Activated CD8-positive, alpha-beta T cell treated with anti-CD3 and anti-CD28 coated beads for 36 hours (primary cell): Measurements from ENCODE around the gene LRRK1. TPM values are rescaled to one million over a fixed set of nuclear protein-coding genes. Genes with fewer than 3 reads are reported as not detected.

Experiments
- ATAC-seq: fragments of 200-7000 bp; cut with Tn5 transposase; one replicate; pipeline ENCODE4 v1.10.0; 2021; ENCODE audit warnings: mild to moderate bottlenecking, moderate library complexity
- CTCF ChIA-PET: fragments of 350-600 bp; sonication (Branson Sonifier 250); formaldehyde crosslinking; loops from one replicate; lab custom pipeline; 2021; ENCODE audit warnings: antibody characterized with exemption; lab: Charles Lee
- POLR2A ChIA-PET: fragments of 350-600 bp; sonication (Branson Sonifier 250); formaldehyde crosslinking; loops from one replicate; lab custom pipeline; 2021; ENCODE audit warnings: antibody characterized with exemption; lab: Charles Lee
- DNase-seq: peaks from one replicate; pipeline ENCODE4 v3.0.0-alpha.2; 2020
- H3K27ac Mint-ChIP-seq: one replicate; pipeline ENCODE4 v1.8.0; 2021; ENCODE audit warnings: mild to moderate bottlenecking, mixed read lengths
- H3K27me3 Mint-ChIP-seq: one replicate; pipeline ENCODE4 v1.8.0; 2021; ENCODE audit warnings: mixed read lengths
- H3K36me3 Mint-ChIP-seq: one replicate; pipeline ENCODE4 v1.8.0; 2021; ENCODE audit warnings: low read depth, mixed read lengths
- H3K4me1 Mint-ChIP-seq: one replicate; pipeline ENCODE4 v1.8.0; 2021; ENCODE audit warnings: low read depth, mixed read lengths
- H3K4me3 Mint-ChIP-seq: one replicate; pipeline ENCODE4 v1.8.0; 2021; ENCODE audit warnings: mild to moderate bottlenecking, moderate library complexity, mixed read lengths
- H3K9me3 Mint-ChIP-seq: one replicate; pipeline ENCODE4 v1.8.0; 2021; ENCODE audit warnings: mixed read lengths
- intact Hi-C: fragments of 100-400 bp; cut with micrococcal nuclease; formaldehyde crosslinking; loops from one replicate; pipeline ENCODE4 v1.10.0; 2022
- total RNA-seq, 2 experiments: library from RNA; stranded (reverse); gene quantifications; one replicate each; pipeline ENCODE4 v1.2.3, GENCODE V29; 2021
- TF ChIP-seq, protein P1 (sequence below): fragments of 200-600 bp; IDR thresholded peaks from one replicate; pipeline ENCODE4 v1.8.0; 2022; ENCODE audit warnings: antibody characterized with exemption, mild to moderate bottlenecking

LRRK1 gene
- total RNA-seq, 2 experiments from 2014 or later = 0.50 to 0.83 TPM

GRCh38 chr15:101004986-101005747 lies 86.0 kb downstream of the LRRK1 start:
- intact Hi-C loops = loop anchor here (5.0 kb wide), 1 partner anchor 378 kb away; no protein-coding TSS in a partner anchor
- DNase-seq = no peak
- POLR2A ChIA-PET = no interaction called here
- H3K4me1 Mint-ChIP-seq = peaks cover 21% of the 10 kb centered on the region
- no peak for ATAC-seq
- CTCF ChIA-PET = interaction anchor here (4.1 to 8.7 kb wide), 2 partner anchors 8 to 85 kb away, joined by 53 to 243 read pairs; partner anchors contain the start of gene LRRK1
- no peaks in the 10 kb centered on the region for H3K36me3 Mint-ChIP-seq
- peaks cover 9% of the 10 kb centered on the region for H3K27me3 Mint-ChIP-seq
- TF ChIP-seq, protein P1, sequence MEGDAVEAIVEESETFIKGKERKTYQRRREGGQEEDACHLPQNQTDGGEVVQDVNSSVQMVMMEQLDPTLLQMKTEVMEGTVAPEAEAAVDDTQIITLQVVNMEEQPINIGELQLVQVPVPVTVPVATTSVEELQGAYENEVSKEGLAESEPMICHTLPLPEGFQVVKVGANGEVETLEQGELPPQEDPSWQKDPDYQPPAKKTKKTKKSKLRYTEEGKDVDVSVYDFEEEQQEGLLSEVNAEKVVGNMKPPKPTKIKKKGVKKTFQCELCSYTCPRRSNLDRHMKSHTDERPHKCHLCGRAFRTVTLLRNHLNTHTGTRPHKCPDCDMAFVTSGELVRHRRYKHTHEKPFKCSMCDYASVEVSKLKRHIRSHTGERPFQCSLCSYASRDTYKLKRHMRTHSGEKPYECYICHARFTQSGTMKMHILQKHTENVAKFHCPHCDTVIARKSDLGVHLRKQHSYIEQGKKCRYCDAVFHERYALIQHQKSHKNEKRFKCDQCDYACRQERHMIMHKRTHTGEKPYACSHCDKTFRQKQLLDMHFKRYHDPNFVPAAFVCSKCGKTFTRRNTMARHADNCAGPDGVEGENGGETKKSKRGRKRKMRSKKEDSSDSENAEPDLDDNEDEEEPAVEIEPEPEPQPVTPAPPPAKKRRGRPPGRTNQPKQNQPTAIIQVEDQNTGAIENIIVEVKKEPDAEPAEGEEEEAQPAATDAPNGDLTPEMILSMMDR = no peak
- H3K27ac Mint-ChIP-seq = no peak overlapping the region
- H3K9me3 Mint-ChIP-seq = no peaks in the 10 kb centered on the region
- no peak overlapping the region for H3K4me3 Mint-ChIP-seq

DNA sequence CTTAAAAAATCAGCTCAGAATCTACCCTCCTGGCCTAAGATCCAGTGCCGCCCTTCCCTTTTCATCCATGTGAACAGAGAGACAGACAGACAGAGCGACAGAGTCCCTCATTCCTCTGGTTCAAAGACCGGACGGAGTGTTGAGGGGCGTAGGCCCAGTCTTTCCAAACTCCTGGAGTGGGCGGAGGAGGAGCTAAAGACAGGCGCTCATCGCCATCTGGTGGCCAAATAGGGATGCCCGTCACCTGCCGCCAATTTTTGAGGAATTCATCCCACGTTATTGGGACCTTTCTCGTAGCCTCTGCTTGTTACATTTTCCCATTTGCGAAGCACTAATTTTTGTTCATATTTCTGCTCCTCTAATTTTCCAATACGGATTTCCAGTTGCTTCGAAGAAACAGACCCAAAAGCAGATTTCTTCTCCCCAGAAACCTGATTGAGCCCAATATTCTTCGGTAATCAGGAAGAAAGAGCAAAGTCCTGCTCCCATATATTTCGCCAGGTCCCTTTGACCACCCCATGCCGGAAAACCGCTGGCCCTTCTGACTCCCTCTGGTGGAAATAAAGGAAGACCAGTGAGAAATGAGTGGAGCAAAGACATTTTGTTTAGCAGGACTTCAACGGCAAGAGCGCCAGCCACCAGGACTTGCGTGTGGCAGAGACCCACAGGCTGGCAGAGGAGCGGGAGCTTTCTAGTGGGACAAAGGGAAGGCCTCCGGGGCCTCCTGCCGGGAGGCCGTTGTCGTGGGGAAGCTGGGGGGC lies 88.0 kb downstream of the LRRK1 start:
- Mint-ChIP-seq H3K36me3 (no peaks in the 10 kb centered on the region), H3K4me1 (peaks cover 21% of the 10 kb centered on the region), H3K27ac (no peak overlapping the region), H3K9me3 (no peaks in the 10 kb centered on the region), H3K27me3 (peaks cover 6% of the 10 kb centered on the region), H3K4me3 (peak overlapping the region; percentile 87)
- intact Hi-C loops = loop anchor here (2.0 to 5.0 kb wide), 2 partner anchors 86 to 380 kb away; no protein-coding TSS in a partner anchor
- peak; percentile 48 for ATAC-seq
- peak; percentile 81 for DNase-seq
- ChIA-PET POLR2A (interaction anchor here (1.2 to 2.0 kb wide), 2 partner anchors 83 to 89 kb away, joined by 3 to 9 read pairs; partner anchors contain the start of gene LRRK1), CTCF (interaction anchor here (0.6 to 8.7 kb wide), 57 partner anchors 9 to 662 kb away, joined by 3 to 243 read pairs (median 5); partner anchors contain the start of gene LRRK1)
- TF ChIP-seq, protein P1 = peak; percentile 96

DNA sequence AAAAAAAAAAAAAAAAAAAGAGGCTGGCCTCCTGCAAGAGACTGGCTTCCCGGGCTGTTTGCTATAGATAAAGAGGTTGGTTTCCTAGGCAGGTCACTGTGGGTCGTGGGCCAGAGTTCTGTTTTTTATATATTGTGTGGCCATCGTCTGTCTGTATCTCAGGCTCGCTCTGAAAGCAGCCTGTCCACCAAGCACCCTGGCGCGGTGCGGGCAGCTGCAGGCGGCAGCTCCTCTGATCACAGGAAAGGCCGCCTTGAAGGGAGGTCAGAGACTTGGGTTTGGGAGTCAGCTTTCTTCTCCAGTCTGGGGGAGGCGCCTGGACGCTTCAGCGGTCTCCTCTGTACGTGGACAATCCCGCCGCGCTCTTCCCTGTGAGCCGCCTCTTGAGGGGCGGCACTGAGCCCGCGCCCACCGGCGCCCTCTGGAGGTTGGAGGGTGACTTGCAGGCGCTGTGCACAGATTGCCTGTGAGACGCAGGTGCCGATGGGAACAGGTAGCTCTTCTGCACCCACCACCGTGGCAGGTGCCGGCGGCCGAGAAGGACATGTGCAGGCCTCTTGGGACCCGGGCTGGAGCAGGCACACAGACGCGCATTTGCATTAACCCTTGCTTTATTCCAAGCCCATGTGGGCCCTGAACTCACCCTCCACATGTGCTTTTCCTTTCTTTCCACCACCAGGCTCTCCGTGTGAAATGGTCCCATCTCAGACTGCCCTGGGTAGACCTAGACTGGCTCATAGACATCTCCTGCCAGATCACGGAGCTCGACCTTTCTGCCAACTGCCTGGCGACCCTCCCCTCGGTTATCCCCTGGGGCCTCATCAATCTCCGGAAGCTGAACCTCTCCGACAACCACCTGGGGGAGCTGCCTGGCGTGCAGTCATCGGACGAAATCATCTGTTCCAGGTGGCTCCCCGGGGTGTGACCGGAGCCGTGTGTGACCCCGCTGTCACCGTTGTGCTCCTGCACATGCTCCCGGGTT lies 89.3 kb downstream of the LRRK1 start:
- Mint-ChIP-seq H3K4me3 (peak overlapping the region; percentile 87), H3K4me1 (peaks cover 21% of the 10 kb centered on the region), H3K27ac (no peak overlapping the region), H3K27me3 (peaks cover 6% of the 10 kb centered on the region), H3K9me3 (no peaks in the 10 kb centered on the region), H3K36me3 (no peaks in the 10 kb centered on the region)
- intact Hi-C loops = loop anchor here (5.0 kb wide), 1 partner anchor 381 kb away; no protein-coding TSS in a partner anchor
- ChIA-PET POLR2A (interaction anchor here (1.2 kb wide), 1 partner anchor 85 kb away, joined by 3 read pairs; no protein-coding TSS in a partner anchor), CTCF (interaction anchor here (0.6 to 8.7 kb wide), 79 partner anchors 8 to 664 kb away, joined by 3 to 243 read pairs (median 5); partner anchors contain the start of genes CHSY1 and LRRK1)
- DNase-seq (peak; percentile 91), ATAC-seq (peak; percentile 99)
- TF ChIP-seq, protein P1 = peak; percentile 96

- peaks cover 21% of the 10 kb centered on the region for H3K4me1 Mint-ChIP-seq
- peaks cover 6% of the 10 kb centered on the region for H3K27me3 Mint-ChIP-seq
- no peak for DNase-seq
- ChIA-PET POLR2A (no interaction called here), CTCF (interaction anchor here (0.8 to 8.7 kb wide), 38 partner anchors 12 to 659 kb away, joined by 3 to 243 read pairs (median 8); partner anchors contain the start of genes CHSY1 and LRRK1)
- intact Hi-C loops = loop anchor here (5.0 kb wide), 1 partner anchor 382 kb away; no protein-coding TSS in a partner anchor
- no peak overlapping the region for H3K4me3 Mint-ChIP-seq
- ATAC-seq = no peak
- no peak overlapping the region for H3K27ac Mint-ChIP-seq
- H3K36me3 Mint-ChIP-seq = no peaks in the 10 kb centered on the region
- no peaks in the 10 kb centered on the region for H3K9me3 Mint-ChIP-seq
- TF ChIP-seq, protein P1 = no peak
Measured at GRCh38 chr15:101009176-101009575, 90.0 kb downstream of the LRRK1 start.
